HCT116 (cell line): ENCODE results near the gene MSH2.
A peak's percentile ranks its signal among the peaks of the same experiment; 100 is the strongest.

Experiments used
- EGR1 ChIP-seq: IDR thresholded peaks from 2 replicates; pipeline ENCODE4 v1.6.1; 2012; ENCODE audit warnings: low read depth
- EZH2 ChIP-seq: fragments of 200-600 bp; sonication (generic); IDR thresholded peaks from 2 replicates; pipeline ENCODE4 v1.6.1; 2017; ENCODE audit warnings: antibody characterized with exemption, mixed run types
- POLR2A ChIP-seq: IDR thresholded peaks from 2 replicates; pipeline ENCODE4 v1.7.0; 2011; ENCODE audit warnings: borderline replicate concordance; ENCODE audit not compliant: insufficient read depth, insufficient read length; ENCODE audit errors: extremely low read depth
- ZFX ChIP-seq: fragments of 450-650 bp; IDR thresholded peaks from 2 replicates; pipeline ENCODE4 v1.6.1; 2017
- ZNF274 ChIP-seq: fragments of 200-500 bp; sonication (Bioruptor generic); IDR thresholded peaks from 2 replicates; pipeline ENCODE4 v1.6.1; 2014; ENCODE audit warnings: mild to moderate bottlenecking, low read depth, low read length, inconsistent platforms
- TF ChIP-seq, protein P1 (sequence below), 3 experiments: fragments of 200-600 bp in 1 of 3; sonication (generic) in 1 of 3; IDR thresholded peaks in 2 of 3; conservative IDR thresholded peaks in 1 of 3; 2 replicates each; pipeline ENCODE4 v1.5.1; 2012 to 2017; ENCODE audit warnings: low read depth in 2 of 3, low read length in 2 of 3, antibody characterized with exemption in 1 of 3, borderline replicate concordance in 1 of 3, control low read depth in 1 of 3, mild to moderate bottlenecking in 1 of 3, mixed read lengths in 1 of 3, mixed run types in 1 of 3, moderate library complexity in 1 of 3; ENCODE audit not compliant: insufficient read depth in 1 of 3
- TF ChIP-seq, protein P2 (sequence below): IDR thresholded peaks from 2 replicates; pipeline ENCODE4 v1.6.1; 2012
- TF ChIP-seq, protein P3 (sequence below): IDR thresholded peaks from 2 replicates; pipeline ENCODE4 v1.6.1; 2012
- TF ChIP-seq, protein P4 (sequence below): IDR thresholded peaks from 2 replicates; pipeline ENCODE4 v1.6.1; 2011; ENCODE audit warnings: mild to moderate bottlenecking, low read length, moderate library complexity; ENCODE audit not compliant: insufficient replicate concordance; ENCODE audit errors: extremely low read depth

DNA sequence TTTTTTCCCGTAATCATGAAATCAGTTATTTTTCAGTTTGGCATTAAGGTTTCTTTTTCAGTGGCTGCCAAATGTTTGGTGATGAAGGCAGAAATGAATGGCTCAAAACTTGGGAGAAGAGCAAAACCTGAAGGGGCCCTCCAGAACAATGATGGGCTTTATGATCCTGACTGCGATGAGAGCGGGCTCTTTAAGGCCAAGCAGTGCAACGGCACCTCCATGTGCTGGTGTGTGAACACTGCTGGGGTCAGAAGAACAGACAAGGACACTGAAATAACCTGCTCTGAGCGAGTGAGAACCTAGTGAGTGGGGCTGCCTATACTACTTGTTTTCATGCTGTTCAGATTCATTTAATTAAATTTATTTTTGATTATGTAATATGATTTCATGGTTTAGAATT is 29.2 kb upstream of the MSH2 start:
- TF ChIP-seq ZFX (no peak), POLR2A (no peak), EZH2 (no peak), EGR1 (no peak), ZNF274 (no peak)
- TF ChIP-seq, protein P1, sequence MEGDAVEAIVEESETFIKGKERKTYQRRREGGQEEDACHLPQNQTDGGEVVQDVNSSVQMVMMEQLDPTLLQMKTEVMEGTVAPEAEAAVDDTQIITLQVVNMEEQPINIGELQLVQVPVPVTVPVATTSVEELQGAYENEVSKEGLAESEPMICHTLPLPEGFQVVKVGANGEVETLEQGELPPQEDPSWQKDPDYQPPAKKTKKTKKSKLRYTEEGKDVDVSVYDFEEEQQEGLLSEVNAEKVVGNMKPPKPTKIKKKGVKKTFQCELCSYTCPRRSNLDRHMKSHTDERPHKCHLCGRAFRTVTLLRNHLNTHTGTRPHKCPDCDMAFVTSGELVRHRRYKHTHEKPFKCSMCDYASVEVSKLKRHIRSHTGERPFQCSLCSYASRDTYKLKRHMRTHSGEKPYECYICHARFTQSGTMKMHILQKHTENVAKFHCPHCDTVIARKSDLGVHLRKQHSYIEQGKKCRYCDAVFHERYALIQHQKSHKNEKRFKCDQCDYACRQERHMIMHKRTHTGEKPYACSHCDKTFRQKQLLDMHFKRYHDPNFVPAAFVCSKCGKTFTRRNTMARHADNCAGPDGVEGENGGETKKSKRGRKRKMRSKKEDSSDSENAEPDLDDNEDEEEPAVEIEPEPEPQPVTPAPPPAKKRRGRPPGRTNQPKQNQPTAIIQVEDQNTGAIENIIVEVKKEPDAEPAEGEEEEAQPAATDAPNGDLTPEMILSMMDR (IDR thresholded peaks at IDR 0.05 in 2 of 3, conservative IDR thresholded peaks at IDR 0.05 in 1 of 3; ENCODE audit: borderline replicate concordance in 1 of 3, insufficient read depth in 1 of 3, low read depth in 2 of 3, low read length in 2 of 3), result peak in 1 of 3 experiments; percentile 34; a peak in 2 of 6 replicates
- TF ChIP-seq, protein P2, sequence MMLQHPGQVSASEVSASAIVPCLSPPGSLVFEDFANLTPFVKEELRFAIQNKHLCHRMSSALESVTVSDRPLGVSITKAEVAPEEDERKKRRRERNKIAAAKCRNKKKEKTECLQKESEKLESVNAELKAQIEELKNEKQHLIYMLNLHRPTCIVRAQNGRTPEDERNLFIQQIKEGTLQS, result no peak
- TF ChIP-seq, protein P3, sequence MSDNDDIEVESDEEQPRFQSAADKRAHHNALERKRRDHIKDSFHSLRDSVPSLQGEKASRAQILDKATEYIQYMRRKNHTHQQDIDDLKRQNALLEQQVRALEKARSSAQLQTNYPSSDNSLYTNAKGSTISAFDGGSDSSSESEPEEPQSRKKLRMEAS, result no peak
- TF ChIP-seq, protein P4, sequence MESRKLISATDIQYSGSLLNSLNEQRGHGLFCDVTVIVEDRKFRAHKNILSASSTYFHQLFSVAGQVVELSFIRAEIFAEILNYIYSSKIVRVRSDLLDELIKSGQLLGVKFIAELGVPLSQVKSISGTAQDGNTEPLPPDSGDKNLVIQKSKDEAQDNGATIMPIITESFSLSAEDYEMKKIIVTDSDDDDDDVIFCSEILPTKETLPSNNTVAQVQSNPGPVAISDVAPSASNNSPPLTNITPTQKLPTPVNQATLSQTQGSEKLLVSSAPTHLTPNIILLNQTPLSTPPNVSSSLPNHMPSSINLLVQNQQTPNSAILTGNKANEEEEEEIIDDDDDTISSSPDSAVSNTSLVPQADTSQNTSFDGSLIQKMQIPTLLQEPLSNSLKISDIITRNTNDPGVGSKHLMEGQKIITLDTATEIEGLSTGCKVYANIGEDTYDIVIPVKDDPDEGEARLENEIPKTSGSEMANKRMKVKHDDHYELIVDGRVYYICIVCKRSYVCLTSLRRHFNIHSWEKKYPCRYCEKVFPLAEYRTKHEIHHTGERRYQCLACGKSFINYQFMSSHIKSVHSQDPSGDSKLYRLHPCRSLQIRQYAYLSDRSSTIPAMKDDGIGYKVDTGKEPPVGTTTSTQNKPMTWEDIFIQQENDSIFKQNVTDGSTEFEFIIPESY, result no peak
